NCI-H2171 (cell line): ENCODE measurements around the gene CORO1C.

Source experiments
- DNase-seq: peaks from one replicate; lab custom pipeline; 2025; lab: John Stamatoyannopoulos, UW

CORO1C gene

DNA sequence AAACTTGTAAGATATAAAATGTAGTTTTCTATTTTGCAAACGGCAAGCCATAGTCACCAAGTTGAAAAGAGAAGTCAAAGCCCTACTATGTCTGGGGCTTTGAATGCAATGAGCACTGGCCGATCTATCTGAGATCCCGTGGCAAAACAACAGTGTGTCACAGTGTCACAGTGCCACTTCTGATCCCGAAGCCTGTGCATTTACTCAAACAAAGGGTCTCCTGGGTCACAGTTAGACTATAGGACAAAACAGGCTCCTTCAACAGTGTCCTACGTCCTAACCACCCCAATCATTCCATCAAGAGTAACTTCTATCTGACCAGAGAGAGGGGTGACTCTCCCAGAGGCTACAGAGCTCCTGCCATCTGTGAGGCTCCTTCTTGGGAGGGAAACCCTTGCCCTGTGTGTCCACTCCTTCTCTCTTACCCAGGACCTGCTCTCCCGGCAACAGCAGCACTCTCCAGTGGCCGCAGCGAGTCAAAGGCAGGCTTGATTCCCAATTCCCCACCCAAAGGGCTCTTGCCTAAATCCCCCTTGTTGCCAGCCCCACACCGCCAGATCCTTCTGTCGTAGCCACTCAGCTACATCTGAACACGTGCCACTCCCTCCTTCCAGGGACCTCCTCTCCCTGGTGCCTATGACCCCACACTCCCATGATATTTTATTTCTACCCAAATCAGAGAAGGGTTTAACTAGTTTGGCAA, 83.6 kb downstream of the CORO1C start:
- DNase-seq = no peak

GRCh38 chr12:108646600-108647579, 84.4 kb downstream of the CORO1C start:
- DNase-seq = no peak

DNA sequence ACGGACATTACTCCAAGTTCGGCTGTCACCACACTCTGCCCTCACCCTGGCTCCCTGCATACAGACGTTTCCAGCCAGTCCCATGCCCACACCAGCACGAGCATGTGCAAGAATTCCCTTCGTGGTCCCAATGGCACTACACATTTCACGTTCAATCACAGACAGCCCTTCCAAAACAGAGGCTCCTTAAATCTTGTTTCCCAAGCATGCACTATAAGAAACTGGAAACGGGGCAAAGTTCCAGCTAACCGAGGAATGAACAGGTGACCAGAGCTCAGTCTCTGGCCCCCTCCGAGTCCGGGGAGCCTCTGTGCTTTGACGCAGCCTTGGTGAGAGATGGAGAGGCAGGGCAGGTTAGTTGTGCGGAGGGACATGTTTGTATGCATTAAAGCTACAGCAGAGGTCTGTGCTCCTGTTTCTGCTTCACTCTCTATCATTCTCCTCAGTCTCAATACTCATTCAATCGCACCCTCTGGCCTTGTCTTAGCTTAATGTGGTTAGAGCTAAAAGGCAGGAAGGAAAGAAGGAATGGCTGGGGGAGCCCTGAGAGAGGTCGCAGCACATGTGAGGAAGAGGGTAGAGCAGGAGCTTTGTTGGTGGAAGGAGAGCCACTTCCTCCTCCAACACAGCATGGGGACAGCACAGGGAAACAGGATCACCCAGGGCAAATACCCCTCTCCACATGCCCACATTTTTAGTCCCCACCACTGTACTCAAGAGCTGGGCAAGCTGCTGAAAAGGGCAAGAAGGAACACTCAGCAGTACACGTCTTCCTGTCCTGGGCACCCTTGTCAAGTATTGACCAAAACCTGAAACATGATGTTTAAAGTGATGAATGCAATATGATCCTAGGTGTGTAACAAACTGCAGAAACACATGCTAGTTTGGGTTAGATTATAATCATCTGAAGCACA, 85.4 kb downstream of the CORO1C start:
- DNase-seq = no peak

- no peak for DNase-seq
These were observed 86.6 kb downstream of the CORO1C start for GRCh38 chr12:108644811-108645120.

GRCh38 chr12:108643941-108644810, 87.1 kb downstream of the CORO1C start:
- no peak for DNase-seq

GRCh38 chr12:108642899-108643654, 88.2 kb downstream of the CORO1C start:
- DNase-seq = no peak

DNA sequence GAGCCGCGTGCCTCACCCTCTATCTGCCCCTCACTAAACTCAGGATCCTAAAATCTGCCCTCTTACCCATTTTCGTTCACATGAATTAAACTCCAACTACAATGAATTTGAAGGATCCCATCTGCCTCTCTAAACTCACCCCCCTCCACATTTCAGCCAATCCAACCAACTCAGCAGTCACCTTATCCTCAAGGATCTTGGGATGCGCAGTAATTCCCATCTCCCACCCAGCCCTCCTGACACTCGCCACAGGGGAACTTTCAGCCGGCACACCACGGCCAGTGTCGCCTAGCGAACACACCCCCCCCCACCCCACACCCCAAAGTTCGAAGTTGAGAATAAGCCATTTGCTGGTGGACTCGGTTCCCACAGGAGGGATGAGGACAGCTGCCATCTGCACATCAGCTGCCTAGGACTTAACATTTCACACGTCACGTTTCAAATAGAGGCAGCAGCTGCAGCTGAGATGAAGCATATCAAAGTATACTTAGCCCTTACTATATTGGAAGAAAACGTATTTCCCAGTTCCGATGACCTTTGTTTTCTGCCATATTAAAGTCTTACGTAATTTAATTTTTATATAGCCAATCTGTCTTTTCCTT, 88.9 kb downstream of the CORO1C start:
- DNase-seq = peak; percentile 39

DNA sequence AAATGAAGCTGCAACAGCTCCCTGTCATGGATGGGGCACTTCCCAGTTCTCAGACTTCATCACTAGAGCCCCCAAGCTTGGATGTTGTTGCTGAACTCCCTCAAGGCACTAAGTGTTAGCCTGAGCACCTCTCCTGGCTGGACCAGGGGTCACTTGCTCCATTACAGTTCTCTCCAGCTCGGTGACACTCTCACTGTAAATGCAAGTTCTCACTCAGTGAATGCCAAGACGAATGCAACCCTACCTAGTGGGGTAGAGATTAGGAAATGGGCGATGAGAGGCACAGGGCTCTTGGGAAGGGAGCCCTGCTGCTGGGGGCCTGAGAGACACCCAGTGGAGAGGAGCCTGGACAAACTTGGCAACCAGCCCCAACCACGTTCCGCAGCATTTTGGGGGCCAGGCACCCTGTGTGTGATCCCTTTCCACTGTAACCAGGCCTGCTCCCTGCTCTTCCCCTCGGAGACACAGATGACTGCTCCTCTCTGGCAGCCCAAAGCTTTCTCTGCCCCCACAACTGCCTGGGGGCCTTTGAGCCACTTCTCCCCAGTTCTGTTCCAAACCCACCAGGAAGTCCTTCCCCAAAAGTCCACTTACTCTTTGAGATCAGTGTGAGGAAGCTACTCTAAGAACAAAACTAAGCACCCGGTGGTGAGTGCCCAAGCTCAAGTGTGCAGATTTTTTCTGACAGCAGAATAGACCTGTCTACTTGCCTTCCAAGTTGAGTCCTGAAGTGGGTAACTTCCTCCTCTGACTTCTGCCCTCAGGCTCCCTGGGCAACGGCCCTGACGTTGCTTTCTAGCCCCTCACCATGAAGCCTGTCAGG, 89.7 kb downstream of the CORO1C start:
- no peak for DNase-seq

GRCh38 chr12:108640802-108641445, 90.4 kb downstream of the CORO1C start:
- no peak for DNase-seq

- no peak for DNase-seq
These were observed 92.1 kb downstream of the CORO1C start for GRCh38 chr12:108638997-108639822.

DNA sequence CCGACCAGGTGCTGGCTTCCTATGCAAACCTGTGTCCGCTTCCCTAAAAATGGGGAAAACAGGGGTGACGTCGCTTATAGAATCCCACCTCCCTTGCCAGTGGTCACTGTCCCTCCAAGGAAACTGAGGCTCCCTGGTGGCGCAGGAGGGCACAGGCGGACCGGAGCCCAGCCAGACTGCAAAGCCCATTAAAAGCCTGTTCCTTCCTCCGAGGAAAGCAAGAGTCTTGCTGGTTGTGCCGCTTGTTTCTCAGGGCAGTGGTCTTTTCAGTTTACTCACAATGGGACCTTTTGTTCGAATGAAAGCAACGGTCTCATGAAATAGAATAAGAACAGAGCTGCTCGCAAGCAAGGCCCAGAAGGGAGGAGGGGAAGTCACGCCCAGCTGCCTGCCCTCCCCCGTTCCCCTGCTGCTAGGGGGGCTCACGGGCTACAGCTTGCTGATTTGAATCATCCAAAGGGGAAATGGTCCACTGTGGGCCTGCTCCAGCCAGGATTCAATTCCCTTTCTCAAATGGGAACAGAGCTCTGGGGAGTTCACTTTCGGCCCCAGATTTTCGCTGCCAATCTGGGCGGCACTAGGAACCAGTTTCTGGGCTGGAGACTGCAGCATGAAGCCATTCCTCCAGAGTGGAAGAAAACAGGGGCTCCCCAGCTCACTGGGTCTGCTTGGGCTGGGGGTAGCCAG, 93.0 kb downstream of the CORO1C start:
- DNase-seq = no peak

GRCh38 chr12:108637222-108637971, 93.9 kb downstream of the CORO1C start:
- no peak for DNase-seq

- no peak for DNase-seq
These were observed 95.1 kb downstream of the CORO1C start for GRCh38 chr12:108635997-108636808.

DNA sequence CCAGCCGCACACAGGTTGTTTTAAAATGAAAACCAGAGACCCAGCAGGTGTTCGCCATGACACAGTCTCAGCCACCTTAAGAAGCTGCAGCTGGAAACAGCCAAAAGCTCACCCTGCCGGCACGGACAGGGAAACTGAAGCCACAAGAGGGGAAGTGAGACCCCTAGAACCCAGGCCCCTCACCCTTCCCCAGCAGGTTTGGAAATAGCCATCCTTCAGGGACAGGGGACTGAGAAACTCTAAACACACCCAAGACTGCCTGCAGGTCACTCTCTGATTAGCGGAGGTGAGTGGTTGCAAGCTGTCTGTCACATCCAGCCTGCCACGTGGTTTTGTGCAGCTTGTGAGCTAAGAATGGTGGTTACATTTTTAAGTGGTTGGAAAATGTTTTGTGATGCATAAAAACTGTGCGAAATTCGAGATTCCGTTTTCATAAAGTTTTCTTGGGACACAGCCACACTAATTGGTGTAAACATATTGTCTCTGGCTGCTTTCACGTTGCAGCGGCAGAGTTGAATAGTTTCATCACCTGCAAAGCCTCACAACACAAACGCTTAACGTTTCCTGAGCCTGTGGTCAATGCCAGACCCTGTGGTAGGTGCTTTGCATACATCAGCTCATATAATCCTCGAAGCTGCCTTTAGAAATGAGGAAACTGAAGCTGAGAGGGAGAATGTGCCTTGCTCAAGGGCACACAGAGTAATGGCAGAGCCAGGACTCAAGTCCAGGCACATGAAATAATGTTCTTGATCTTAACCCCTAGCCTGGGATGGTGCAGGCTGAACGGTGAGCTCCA, 95.9 kb downstream of the CORO1C start:
- no peak for DNase-seq

DNA sequence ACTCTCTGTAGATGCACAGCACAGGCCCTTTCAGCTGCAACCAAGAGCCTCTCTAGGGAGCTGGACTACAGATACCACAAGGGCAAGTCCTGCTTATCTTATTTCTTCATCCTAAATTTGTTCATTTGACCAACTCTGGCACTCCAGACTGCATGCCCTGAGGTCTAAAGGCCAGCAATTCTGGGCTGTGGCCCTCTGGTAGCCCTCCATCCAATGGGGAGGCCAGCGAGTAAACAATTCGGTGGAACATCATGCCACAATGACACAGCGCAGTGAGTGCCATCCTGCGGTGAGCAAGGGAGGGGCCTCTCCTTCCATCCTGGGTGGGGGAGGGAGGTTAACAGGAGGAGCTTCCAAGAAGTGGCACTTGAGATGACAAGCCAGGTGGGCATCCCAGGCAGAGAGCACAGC, 97.0 kb downstream of the CORO1C start:
- peak; percentile 72 for DNase-seq
